Measurements from ENCODE around the gene VAV1.
"Not testable (repeated sequence)": the region's sequence is repeated elsewhere in the genome, so short reads cannot be mapped to it uniquely, and the experiment has no call there.

Gene VAV1

DNA sequence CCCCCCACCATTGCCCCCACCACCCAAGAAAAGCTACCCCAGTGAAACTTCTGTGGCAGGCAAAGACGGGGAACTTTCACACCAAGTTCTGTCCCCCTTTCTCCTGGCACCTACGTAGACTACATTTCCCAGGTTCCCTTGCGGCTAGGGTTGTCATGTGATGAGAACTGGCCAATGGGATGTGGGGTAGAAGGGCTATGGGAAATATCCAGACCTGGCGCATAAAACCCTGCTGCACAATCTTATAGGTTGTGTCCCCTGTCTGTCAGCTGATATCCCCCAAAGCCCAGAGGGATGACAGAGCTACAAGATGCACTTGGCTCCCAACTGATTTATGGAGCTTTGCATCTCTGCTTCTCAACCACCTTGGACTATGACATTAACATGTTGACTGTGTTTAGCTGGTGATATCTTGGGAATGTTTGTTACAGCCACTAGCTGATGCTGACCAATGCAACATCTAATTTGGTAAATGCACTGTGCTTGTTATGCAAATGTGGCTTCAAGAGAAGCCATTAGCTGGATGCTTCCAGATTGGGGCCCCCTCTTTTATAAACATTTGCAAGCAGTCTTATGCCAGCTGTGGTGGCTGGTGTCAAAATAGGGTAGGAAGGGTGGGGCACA is 11.3 kb upstream of the VAV1 start:
- DNase-seq = peak; percentile 41 to 43

GRCh38 chr19:6762253-6762797 is 10.2 kb upstream of the VAV1 start:
- DNase-seq = not testable (repeated sequence)

- no peak for DNase-seq
These were observed 6.7 kb upstream of the VAV1 start for GRCh38 chr19:6765738-6766356.

DNA sequence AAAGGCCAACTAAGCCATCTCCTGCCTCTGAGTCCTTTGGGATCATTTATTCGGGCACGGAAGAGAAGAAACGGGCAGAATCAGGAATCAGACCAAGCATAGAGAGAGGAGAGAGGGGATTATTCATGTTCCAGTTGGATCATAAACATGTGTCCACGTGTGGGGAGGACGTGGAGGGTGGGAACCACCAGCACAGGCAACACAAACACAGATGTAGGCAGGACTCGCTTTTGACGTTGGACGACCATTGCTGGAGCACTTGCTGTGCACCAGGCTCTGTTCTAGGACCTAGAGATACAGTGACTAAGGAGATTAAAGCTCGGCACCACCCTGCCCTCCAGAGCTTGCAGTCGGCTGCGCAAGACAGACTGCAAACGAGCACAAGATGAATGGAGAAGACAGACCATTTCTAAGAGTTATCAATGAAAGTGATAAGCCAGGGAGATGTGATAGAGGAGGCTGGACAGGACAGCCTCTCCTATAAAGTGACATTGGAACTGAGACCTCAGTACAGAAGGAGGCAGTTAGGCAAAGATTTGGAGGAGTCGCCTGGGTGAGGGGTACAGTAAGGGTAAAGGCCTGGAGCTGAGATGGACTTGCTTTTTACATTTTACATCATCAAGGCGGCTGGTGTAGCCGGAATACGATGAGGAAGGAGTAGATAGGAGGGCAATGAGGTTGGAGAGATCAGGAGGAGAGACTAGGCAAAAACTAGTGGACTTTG is 6.0 kb upstream of the VAV1 start:
- DNase-seq = peak in 1 of 2 experiments; percentile 31

- DNase-seq = no peak
These were observed 5.5 kb upstream of the VAV1 start for GRCh38 chr19:6767081-6767356.

DNA sequence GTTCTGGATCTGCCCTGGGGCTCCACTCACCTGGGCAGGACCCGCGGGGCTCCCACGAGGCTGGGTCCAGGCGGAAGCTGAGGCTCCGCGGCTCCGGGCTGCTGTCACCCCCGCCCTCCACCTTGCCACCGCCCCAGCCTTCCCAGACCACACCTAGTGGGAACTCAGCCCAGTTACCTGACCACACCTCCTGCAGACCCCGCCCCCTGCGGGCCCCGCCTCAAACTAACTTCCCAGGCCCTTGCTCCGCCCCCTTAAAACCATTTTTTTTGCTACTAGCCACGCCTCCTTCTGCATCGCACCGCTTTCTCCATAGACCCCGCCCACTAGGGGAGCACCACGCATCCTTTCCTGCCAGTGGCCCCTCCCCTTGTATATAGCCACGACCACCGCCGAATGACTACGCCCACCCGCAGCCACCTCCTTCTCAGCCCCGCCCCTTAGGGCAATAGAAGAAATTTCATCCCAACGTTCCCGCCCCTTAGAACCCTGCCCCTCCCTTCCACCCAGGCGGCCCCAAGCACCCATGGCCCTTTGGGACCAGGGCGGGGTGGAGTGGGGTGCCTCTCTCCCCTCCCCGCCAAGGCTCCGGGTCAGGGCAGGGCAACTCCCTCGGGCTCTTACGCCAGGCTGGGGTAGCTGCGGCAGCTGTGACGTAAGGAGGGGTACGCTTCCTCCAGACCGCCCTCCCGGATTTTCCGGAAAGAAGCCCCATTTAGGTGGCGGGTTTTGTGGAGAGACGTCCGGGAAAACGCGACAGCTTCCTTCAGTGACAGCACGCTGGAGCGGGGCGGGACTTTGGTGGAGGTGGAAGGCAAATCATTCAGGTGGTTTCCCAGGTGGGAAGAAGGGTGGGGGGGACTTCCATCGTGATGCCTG is 4.9 kb upstream of the VAV1 start, which contains the start of gene SH2D3A:
TSS of gene SH2D3A (minus strand) at position 79 of the 879 bp plus-strand sequence. CDS start 3,687 bp downstream, outside the sequence.
- DNase-seq = peak; percentile 94 to 96

GRCh38 chr19:6768236-6768785 is 4.2 kb upstream of the VAV1 start:
- peak in 1 of 2 experiments; percentile 28 for DNase-seq

GRCh38 chr19:6769006-6769619 is 3.4 kb upstream of the VAV1 start:
- DNase-seq = no peak

GRCh38 chr19:6771648-6772027 is 870 bp upstream of the VAV1 start:
- not testable (repeated sequence) for DNase-seq

DNA sequence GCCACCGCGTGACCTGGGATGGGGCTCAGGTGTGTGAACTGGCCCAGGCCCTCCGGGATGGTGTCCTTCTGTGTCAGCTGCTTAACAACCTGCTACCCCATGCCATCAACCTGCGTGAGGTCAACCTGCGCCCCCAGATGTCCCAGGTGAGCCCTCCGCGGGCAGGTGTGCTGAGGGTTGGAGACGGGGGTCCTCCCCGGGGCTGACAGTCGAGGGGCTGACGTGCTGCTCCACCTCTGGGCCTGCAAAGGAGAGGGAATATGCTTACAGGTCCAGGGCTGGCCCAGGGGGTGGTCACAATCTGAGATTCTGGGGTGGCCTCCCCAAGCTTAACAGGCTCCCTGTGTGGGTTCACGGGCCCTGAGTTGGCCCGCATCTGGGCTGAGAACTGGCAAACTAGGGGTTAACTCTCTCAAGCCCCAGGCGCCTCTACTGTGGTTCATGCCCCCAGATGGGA is 386 bp downstream of the VAV1 start:
- no peak for DNase-seq

GRCh38 chr19:6773323-6773931 is 919 bp downstream of the VAV1 start:
- peak; percentile 67 to 78 for DNase-seq

DNA sequence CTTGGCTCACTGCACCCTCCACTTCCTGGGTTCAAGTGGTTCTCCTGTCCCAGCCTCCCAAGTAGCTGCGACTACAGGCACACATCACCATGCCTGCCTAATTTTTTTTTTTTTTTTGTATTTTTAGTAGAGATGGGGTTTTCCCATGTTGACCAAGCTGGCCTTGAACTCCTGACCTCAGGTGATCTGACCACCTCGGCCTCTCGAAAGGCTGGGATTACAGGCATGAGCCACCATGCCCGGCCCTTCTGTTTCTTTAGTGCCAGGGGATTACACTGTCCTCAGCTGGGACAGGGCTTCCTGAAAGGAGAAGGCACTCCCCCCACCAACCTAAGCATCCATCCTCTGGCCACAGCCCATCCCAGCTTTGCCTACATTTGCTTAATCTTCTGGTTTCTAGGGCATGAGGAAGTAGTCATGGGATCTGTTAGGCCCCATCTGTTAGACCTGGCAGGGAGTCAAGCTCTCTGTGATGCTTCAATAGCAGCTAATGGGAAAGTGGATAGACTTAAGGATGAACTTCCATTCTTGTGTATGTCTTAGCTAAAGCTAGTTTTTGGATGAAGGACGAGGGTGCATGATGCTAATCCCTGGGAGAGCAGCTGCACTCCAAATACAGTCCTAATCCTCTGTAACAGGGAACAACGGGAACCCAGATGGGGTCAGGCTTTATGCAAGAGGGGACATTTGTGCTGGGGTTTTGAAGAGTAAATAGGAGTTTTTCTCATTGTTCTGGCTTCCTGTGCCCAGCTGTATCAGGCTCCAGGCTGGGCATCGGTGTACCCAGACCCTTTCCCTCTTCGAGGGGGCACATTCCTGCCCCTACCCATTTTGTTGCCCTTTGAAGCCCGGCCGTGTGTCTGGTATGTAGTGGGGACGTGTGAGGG is 2.6 kb downstream of the VAV1 start:
- DNase-seq = no peak

DNA sequence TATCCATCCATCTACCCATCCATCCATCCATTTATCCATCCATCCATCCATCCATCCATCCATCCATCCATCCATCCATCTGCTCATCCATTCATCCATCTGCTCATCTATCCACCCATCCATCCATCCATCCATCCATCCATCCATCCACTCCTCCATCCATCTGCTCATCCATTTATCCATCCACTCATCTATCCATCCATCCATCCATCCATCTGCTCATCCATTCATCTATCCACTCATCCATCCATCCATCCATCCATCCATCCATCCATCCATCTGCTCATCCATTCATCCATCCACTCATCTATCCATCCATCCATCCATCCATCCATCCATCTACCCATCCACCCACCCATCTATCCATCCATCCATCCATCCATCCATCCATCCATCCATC is 3.5 kb downstream of the VAV1 start:
- not testable (repeated sequence) for DNase-seq

DNA sequence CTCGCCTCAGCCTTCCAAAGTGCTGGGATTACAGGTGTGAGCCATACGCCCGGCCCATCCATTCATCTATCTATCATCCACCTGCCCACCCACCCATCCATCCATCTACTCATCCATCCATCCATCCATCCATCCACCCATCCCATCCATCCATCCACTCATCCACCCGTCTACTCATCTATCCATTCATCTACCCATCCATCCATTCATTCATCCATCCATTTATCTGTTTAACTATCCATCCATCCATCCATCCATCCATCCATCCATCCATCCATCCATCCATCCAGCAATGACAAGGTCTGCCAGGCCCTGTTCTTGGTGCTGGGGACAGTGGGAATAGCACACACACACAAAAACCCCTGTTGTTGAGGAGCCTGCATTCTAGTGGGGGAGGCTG is 4.5 kb downstream of the VAV1 start:
- DNase-seq = no peak

- DNase-seq = no peak
These were observed 4.9 kb downstream of the VAV1 start for GRCh38 chr19:6777434-6777833.

- DNase-seq = no peak
These were observed 5.9 kb downstream of the VAV1 start for GRCh38 chr19:6778386-6778785.

- peak in 1 of 2 experiments; percentile 19 for DNase-seq
These were observed 6.7 kb downstream of the VAV1 start for GRCh38 chr19:6779206-6779605.

- DNase-seq = no peak
These were observed 14.9 kb downstream of the VAV1 start for GRCh38 chr19:6787393-6787792.

GRCh38 chr19:6788896-6789295 is 16.4 kb downstream of the VAV1 start:
- no peak for DNase-seq

All from activated CD4-positive, alpha-beta T cell treated with anti-CD3 and anti-CD28 coated beads, Interleukin-2, amount 50 U/mL, for 48 hours (primary cell).